Common myeloid progenitor, CD34-positive (primary cell): ENCODE results near the gene CCDC167.

Experiments used
- CTCF ChIA-PET: fragments of 350-600 bp; sonication (Branson Sonifier 250); formaldehyde crosslinking; loops from one replicate; lab custom pipeline; 2021; ENCODE audit warnings: antibody characterized with exemption; lab: Charles Lee
- POLR2A ChIA-PET: fragments of 350-600 bp; sonication (Branson Sonifier 250); formaldehyde crosslinking; loops from one replicate; lab custom pipeline; 2021; ENCODE audit warnings: antibody characterized with exemption; lab: Charles Lee
- DNase-seq, 3 donors: peaks; one replicate each; pipeline versions ENCODE4 v3.0.0 to v3.0.0-alpha.2; 2013
- H3K27ac ChIP-seq, 2 experiments: 1 replicate in 1 of 2; 2 replicates in 1 of 2; pipeline ENCODE4 v1.7.0; 2013; ENCODE audit warnings: inconsistent platforms in 2 of 2, low read length in 2 of 2, mild to moderate bottlenecking in 2 of 2, low read depth in 1 of 2, moderate library complexity in 1 of 2; ENCODE audit not compliant: severe bottlenecking in 2 of 2, insufficient read depth in 1 of 2, poor library complexity in 1 of 2
- H3K27me3 ChIP-seq, 5 experiments: replicated peaks in 2 of 5; 1 replicate in 3 of 5; 2 replicates in 2 of 5; pipeline versions ENCODE4 v1.6.1 to v1.7.0; 2013; ENCODE audit warnings: low read length in 4 of 5, mild to moderate bottlenecking in 2 of 5, moderate library complexity in 2 of 5, inconsistent platforms in 1 of 5; ENCODE audit not compliant: insufficient read depth in 5 of 5, control insufficient read depth in 4 of 5
- H3K36me3 ChIP-seq, 4 experiments: 1 replicate in 2 of 4; 2 replicates in 2 of 4; pipeline versions ENCODE4 v1.6.1 to v1.7.0; 2013; ENCODE audit warnings: low read length in 3 of 4, control low read depth in 1 of 4, mild to moderate bottlenecking in 1 of 4; ENCODE audit not compliant: control insufficient read depth in 4 of 4, insufficient read depth in 4 of 4
- H3K4me1 ChIP-seq, 4 experiments: 1 replicate in 3 of 4; 2 replicates in 1 of 4; pipeline versions ENCODE4 v1.6.1 to v1.7.1; 2013; ENCODE audit warnings: low read length in 3 of 4, mild to moderate bottlenecking in 3 of 4, control low read depth in 1 of 4, inconsistent platforms in 1 of 4, moderate library complexity in 1 of 4; ENCODE audit not compliant: control insufficient read depth in 4 of 4, insufficient read depth in 4 of 4; ENCODE audit errors: control extremely low read depth in 1 of 4
- H3K4me3 ChIP-seq, 7 experiments: 1 replicate in 4 of 7; 2 replicates in 3 of 7; pipeline versions ENCODE4 v1.5.1 to v1.7.0; 2013; ENCODE audit warnings: mild to moderate bottlenecking in 7 of 7, low read length in 6 of 7, moderate library complexity in 6 of 7, inconsistent platforms in 2 of 7, low read depth in 2 of 7, control low read depth in 1 of 7; ENCODE audit not compliant: insufficient read depth in 4 of 7, control insufficient read depth in 1 of 7; ENCODE audit errors: extremely low read depth in 1 of 7
- H3K9me3 ChIP-seq, 5 experiments: 1 replicate in 4 of 5; 2 replicates in 1 of 5; pipeline versions ENCODE4 v1.6.1 to v1.7.1; 2013; ENCODE audit warnings: low read length in 4 of 5, mild to moderate bottlenecking in 2 of 5, inconsistent platforms in 1 of 5, low read depth in 1 of 5, moderate library complexity in 1 of 5; ENCODE audit not compliant: control insufficient read depth in 4 of 5, insufficient read depth in 2 of 5; ENCODE audit errors: control extremely low read depth in 1 of 5
- WGBS: methylation state at CpG from one replicate; pipeline ENCODE4 v1.1.5; 2013; ENCODE audit not compliant: insufficient coverage; 5-methylcytosine and 5-hydroxymethylcytosine counted together

CCDC167 gene

DNA sequence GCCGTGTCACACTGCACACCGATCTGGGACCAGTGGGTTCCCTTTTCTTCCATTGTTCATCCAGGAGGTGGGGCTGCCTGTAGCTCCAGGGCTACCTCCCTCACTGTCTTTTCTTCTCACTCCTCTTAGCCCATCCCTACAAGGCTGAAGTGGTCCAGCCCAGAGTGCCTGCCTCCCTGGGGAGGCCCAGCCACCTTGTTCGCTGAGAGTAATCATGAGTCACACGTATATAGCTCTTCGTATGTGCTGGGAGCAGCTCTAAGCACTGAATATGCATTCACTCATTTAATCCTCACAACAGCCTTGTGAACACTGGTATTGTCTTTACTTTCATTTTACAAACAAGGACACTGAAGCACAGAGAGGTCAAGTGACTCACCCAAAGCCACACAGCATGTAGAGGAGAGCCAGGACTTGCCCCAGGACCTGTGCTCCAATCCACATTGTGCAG lies 14.7 kb upstream of the CCDC167 start:
- CTCF ChIA-PET = interaction anchor here (1.0 to 3.0 kb wide), 2 partner anchors 22 to 33 kb away, joined by 3 to 9 read pairs; no protein-coding TSS in a partner anchor
- Histone ChIP-seq H3K4me3 (no peak overlapping the region), H3K9me3 (peaks cover 0 to 5% (median 0%) of the 10 kb centered on the region in 5 experiments), H3K4me1 (peaks cover 10 to 45% (median 38%) of the 10 kb centered on the region in 4 experiments), H3K36me3 (no peaks in the 10 kb centered on the region), H3K27me3 (peaks cover 0 to 51% (median 0%) of the 10 kb centered on the region in 5 experiments), H3K27ac (no peak overlapping the region)
- 69% methylated on average over 5 of the region's 5 CpGs for WGBS
- POLR2A ChIA-PET = interaction anchor here (0.5 kb wide), 1 partner anchor 1146 kb away, joined by 3 read pairs; no protein-coding TSS in a partner anchor
- DNase-seq = no peak

DNA sequence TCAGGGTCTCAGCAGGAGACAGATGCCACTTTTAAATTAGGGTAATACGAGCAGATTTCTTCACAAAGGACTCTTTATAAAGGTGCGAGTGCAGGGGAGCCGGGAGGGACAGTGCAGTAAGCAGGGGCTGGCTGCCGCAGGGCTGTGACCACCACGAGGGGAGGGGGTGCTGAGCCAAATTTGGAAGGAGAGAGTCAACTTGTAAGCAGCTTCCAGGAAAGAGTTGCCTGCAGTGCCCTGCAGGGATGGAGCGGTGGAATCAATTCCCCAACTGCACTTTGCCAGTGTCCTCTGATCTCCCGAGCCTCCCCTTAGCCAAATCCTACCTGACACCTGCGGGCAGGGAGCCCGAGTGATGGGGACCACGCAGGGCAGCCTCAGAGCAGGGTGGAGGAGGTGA lies 13.9 kb upstream of the CCDC167 start:
- CTCF ChIA-PET = interaction anchor here (1.0 to 1.1 kb wide), 2 partner anchors 10 to 34 kb away, joined by 3 read pairs; no protein-coding TSS in a partner anchor

DNA sequence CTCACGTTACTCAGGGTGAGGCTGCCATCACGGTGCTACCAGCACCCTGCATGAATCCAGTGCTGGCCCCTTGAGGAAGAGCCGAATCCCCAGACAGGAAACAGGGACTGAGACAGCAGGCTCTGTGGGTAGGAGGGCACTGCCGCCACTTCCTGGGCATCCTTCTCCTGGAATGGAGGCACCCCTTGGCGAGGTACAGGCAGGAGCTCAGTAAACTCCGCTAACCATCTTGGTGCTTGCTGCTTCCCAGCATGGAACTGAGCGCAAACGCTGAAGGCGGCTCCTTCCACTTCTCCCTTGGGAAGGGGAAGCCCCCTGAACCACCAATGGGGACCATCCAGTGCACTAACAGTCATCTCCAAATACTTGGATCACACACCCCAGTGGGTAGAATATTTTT lies 13.5 kb upstream of the CCDC167 start:
- H3K27ac ChIP-seq = no peak overlapping the region
- ChIA-PET POLR2A (no interaction called here), CTCF (interaction anchor here (1.1 kb wide), 1 partner anchor 9 kb away, joined by 3 read pairs; no protein-coding TSS in a partner anchor)
- H3K36me3 ChIP-seq = no peaks in the 10 kb centered on the region
- peaks cover 0 to 40% (median 0%) of the 10 kb centered on the region in 5 experiments for H3K27me3 ChIP-seq
- peaks cover 10 to 42% (median 35%) of the 10 kb centered on the region in 4 experiments for H3K4me1 ChIP-seq
- H3K4me3 ChIP-seq = no peak overlapping the region
- 70% methylated on average over 9 of the region's 9 CpGs for WGBS
- DNase-seq = no peak
- no peaks in the 10 kb centered on the region for H3K9me3 ChIP-seq

More for the DNA sequence above, 13.9 kb upstream of the CCDC167 start:
- Histone ChIP-seq H3K4me1 (peaks cover 10 to 45% (median 38%) of the 10 kb centered on the region in 4 experiments), H3K4me3 (no peak overlapping the region), H3K9me3 (no peaks in the 10 kb centered on the region), H3K36me3 (no peaks in the 10 kb centered on the region), H3K27me3 (peaks cover 0 to 44% (median 0%) of the 10 kb centered on the region in 5 experiments), H3K27ac (no peak overlapping the region)
- 62% methylated on average over 5 of the region's 10 CpGs for WGBS
- DNase-seq = no peak
- POLR2A ChIA-PET = no interaction called here

DNA sequence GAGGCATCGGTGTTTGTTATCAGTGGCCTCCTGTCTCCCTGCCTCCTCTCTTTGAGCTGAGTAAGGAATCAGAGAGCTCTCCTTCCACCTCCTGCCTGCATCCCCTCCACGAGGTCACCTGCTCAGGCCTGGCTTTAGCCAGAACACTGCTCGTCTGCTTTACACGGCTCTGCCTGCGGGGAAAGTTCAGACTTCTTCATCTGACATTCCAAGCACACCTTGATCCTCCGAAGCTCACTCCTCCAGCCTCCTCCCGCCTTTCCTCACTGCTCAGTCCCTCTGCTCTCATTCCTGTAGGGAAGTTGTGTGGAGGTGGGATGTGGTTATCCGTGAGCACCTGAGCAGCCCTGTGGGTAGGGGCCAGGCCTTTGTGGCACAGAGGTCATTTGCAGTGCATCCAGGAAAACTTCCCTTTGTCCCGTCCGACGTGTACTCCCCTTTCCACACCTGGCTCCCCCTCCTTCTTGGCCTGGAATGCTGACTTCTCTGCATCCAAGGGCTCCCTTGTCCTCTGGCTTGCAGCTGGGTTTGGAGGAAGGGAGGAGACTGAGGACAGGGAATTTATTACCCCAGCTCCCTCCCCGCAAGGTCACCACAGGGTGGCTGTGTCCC lies 12.8 kb upstream of the CCDC167 start:
- ChIA-PET CTCF (interaction anchor here (0.9 to 1.1 kb wide), 2 partner anchors 9 to 20 kb away, joined by 3 to 4 read pairs; no protein-coding TSS in a partner anchor), POLR2A (interaction anchor here (1.0 kb wide), 1 partner anchor 15 kb away, joined by 3 read pairs; no protein-coding TSS in a partner anchor)
- no peak overlapping the region for H3K4me3 ChIP-seq
- no peaks in the 10 kb centered on the region for H3K9me3 ChIP-seq
- H3K36me3 ChIP-seq = no peaks in the 10 kb centered on the region
- no peak for DNase-seq
- no peak overlapping the region for H3K27ac ChIP-seq
- 88% methylated on average over 10 of the region's 12 CpGs for WGBS
- peaks cover 0 to 38% (median 0%) of the 10 kb centered on the region in 5 experiments for H3K27me3 ChIP-seq
- H3K4me1 ChIP-seq = peaks cover 5 to 36% (median 29%) of the 10 kb centered on the region in 4 experiments

DNA sequence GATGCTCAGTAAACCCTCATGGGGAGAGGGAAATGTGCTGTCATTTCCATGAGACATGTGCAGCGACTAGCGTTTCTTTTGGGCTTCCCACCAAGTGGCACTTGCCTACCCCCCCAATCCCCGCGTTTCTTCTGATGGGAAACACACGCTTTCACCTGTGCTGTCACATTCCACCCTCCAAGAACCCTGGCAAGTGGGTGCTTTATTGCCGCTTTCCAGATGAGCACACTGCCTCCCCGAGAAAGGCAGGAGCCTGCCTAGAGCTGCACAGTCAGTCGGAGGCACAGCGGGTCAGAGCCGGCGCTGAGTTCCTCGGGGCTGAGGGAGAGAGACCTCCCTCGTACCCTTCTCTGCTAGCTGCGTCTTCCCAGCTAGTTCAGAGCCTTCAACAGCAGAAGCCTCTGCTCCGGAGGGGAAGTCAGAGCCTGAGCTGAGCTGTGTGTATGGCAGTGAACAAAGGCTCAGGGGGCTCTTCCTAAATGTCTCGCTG lies 12.3 kb upstream of the CCDC167 start:
- no peaks in the 10 kb centered on the region for H3K36me3 ChIP-seq
- POLR2A ChIA-PET = interaction anchor here (1.0 kb wide), 1 partner anchor 14 kb away, joined by 3 read pairs; no protein-coding TSS in a partner anchor
- CTCF ChIA-PET = interaction anchor here (0.9 kb wide), 1 partner anchor 20 kb away, joined by 4 read pairs; no protein-coding TSS in a partner anchor
- WGBS = 85% methylated on average over 16 of the region's 16 CpGs
- no peak for DNase-seq
- H3K27ac ChIP-seq = no peak overlapping the region
- H3K4me1 ChIP-seq = peaks cover 2 to 30% (median 23%) of the 10 kb centered on the region in 4 experiments
- no peak overlapping the region for H3K4me3 ChIP-seq
- H3K27me3 ChIP-seq = peaks cover 0 to 38% (median 0%) of the 10 kb centered on the region in 5 experiments
- H3K9me3 ChIP-seq = no peaks in the 10 kb centered on the region

DNA sequence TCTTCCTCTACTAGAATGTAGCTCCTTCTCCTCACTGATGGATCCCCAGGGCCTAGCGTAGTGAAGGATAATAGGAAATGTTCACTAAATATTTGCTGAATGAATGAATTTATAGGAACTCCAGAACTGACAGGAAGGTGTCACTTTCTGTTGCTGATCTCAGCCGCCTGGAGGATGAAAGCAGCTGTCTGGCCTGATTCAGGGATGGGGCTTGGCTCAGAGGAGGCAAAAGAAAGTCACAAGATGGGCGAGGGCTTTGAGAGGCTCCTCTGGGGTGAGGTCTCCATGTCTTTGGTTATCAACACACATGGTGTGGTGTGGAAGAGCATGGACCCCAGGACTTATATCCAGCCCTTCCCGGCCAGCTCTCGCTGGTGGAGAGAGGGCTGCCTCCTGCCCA lies 11.5 kb upstream of the CCDC167 start:
- no peak for DNase-seq
- CTCF ChIA-PET = no interaction called here
- Histone ChIP-seq H3K27ac (no peak overlapping the region), H3K27me3 (peaks cover 0 to 38% (median 0%) of the 10 kb centered on the region in 5 experiments), H3K4me3 (no peak overlapping the region), H3K9me3 (no peaks in the 10 kb centered on the region), H3K4me1 (peaks cover 2 to 22% (median 16%) of the 10 kb centered on the region in 4 experiments), H3K36me3 (no peaks in the 10 kb centered on the region)
- POLR2A ChIA-PET = no interaction called here
- 92% methylated on average over 5 of the region's 5 CpGs for WGBS
